Measurements from ENCODE around the gene FERMT2. TPM values are rescaled to one million over a fixed set of nuclear protein-coding genes. Genes with fewer than 3 reads are reported as not detected.

The FERMT2 gene
- polyA plus RNA-seq, 1 donor (not counting 4 experiments of a cell fraction or from before 2014, with no cell fraction given), result 19.6 TPM

GRCh38 chr14:52837451-52837850, 113.4 kb downstream of the FERMT2 start:
- Histone ChIP-seq H3K79me2 (ENCODE audit: control insufficient read depth, insufficient read depth, low read length) (no peaks in the 10 kb centered on the region), H3K9me1 (ENCODE audit: control insufficient read depth, extremely low read depth, insufficient read depth, low read length) (no peaks in the 10 kb centered on the region), H3K36me3 (ENCODE audit: control insufficient read depth in 2 of 2, extremely low read depth in 1 of 2, insufficient read depth in 2 of 2, low read length in 2 of 2) (no peaks in the 10 kb centered on the region), H3K9ac (ENCODE audit: control insufficient read depth, extremely low read depth, insufficient read depth, low read length) (no peak overlapping the region), H3K27ac (ENCODE audit: control insufficient read depth, insufficient read depth, low read length) (no peak overlapping the region), H3K9me3 (ENCODE audit: control insufficient read depth, low read depth, low read length) (no peaks in the 10 kb centered on the region), H3K4me3 (ENCODE audit: control insufficient read depth in 2 of 3, extremely low read depth in 1 of 3, insufficient read depth in 2 of 3, low read depth in 1 of 3, low read length in 3 of 3) (no peak overlapping the region), H3K27me3 (ENCODE audit: control insufficient read depth, extremely low read depth, insufficient read depth, low read length) (no peaks in the 10 kb centered on the region), H3K4me2 (ENCODE audit: control insufficient read depth, extremely low read depth, insufficient read depth, low read depth, low read length) (no peak overlapping the region), H2AFZ (ENCODE audit: control insufficient read depth, low read length) (no peak overlapping the region), H4K20me1 (ENCODE audit: control insufficient read depth, extremely low read depth, insufficient read depth, low read length) (no peaks in the 10 kb centered on the region), H3K4me1 (ENCODE audit: control insufficient read depth, extremely low read depth, insufficient read depth, low read length) (peaks cover 22% of the 10 kb centered on the region)
- FAIRE-seq (no peak), DNase-seq (ENCODE audit: low read depth, low spot score) (no peak)
- TF ChIP-seq CTCF (optimal IDR thresholded peaks at IDR 0.05 in 1 of 3, IDR thresholded peaks at IDR 0.05 in 1 of 3, conservative IDR thresholded peaks at IDR 0.05 in 1 of 3; ENCODE audit: extremely low read depth in 1 of 3, insufficient read depth in 2 of 3, low read length in 3 of 3) (no peak), EZH2 (IDR thresholded peaks at IDR 0.05; ENCODE audit: low read length) (no peak)
- dilution Hi-C loops (cut with MboI; ENCODE audit: extremely low pct_ligation_motif_present, low sequenced_read_pairs), result no loop called here

GRCh38 chr14:52836063-52836462, 114.8 kb downstream of the FERMT2 start:
- no peak overlapping the region for H3K27ac ChIP-seq (ENCODE audit: control insufficient read depth, insufficient read depth, low read length)

More at GRCh38 chr14:52836063-52836462, 114.8 kb downstream of the FERMT2 start:
- H3K4me1 ChIP-seq (ENCODE audit: control insufficient read depth, extremely low read depth, insufficient read depth, low read length), result peaks cover 20% of the 10 kb centered on the region
- dilution Hi-C loops (cut with MboI; ENCODE audit: extremely low pct_ligation_motif_present, low sequenced_read_pairs), result no loop called here
- H3K36me3 ChIP-seq (ENCODE audit: control insufficient read depth in 2 of 2, extremely low read depth in 1 of 2, insufficient read depth in 2 of 2, low read length in 2 of 2), result no peaks in the 10 kb centered on the region
- no peak overlapping the region for H2AFZ ChIP-seq (ENCODE audit: control insufficient read depth, low read length)
- H3K27me3 ChIP-seq (ENCODE audit: control insufficient read depth, extremely low read depth, insufficient read depth, low read length), result no peaks in the 10 kb centered on the region
- H4K20me1 ChIP-seq (ENCODE audit: control insufficient read depth, extremely low read depth, insufficient read depth, low read length), result no peaks in the 10 kb centered on the region
- no peak for DNase-seq (ENCODE audit: low read depth, low spot score)
- H3K79me2 ChIP-seq (ENCODE audit: control insufficient read depth, insufficient read depth, low read length), result no peaks in the 10 kb centered on the region
- H3K4me3 ChIP-seq (ENCODE audit: control insufficient read depth in 2 of 3, extremely low read depth in 1 of 3, insufficient read depth in 2 of 3, low read depth in 1 of 3, low read length in 3 of 3), result no peak overlapping the region
- no peaks in the 10 kb centered on the region for H3K9me1 ChIP-seq (ENCODE audit: control insufficient read depth, extremely low read depth, insufficient read depth, low read length)
- no peak for FAIRE-seq
- no peak overlapping the region for H3K9ac ChIP-seq (ENCODE audit: control insufficient read depth, extremely low read depth, insufficient read depth, low read length)
- H3K4me2 ChIP-seq (ENCODE audit: control insufficient read depth, extremely low read depth, insufficient read depth, low read depth, low read length), result peak overlapping the region; percentile 74
- no peak for TF ChIP-seq CTCF (optimal IDR thresholded peaks at IDR 0.05 in 1 of 3, IDR thresholded peaks at IDR 0.05 in 1 of 3, conservative IDR thresholded peaks at IDR 0.05 in 1 of 3; ENCODE audit: extremely low read depth in 1 of 3, insufficient read depth in 2 of 3, low read length in 3 of 3)
- no peak for TF ChIP-seq EZH2 (IDR thresholded peaks at IDR 0.05; ENCODE audit: low read length)
- no peaks in the 10 kb centered on the region for H3K9me3 ChIP-seq (ENCODE audit: control insufficient read depth, low read depth, low read length)
